ENCODE measurements around the gene VOPP1. TPM values are rescaled to one million over a fixed set of nuclear protein-coding genes. Genes with fewer than 3 reads are reported as not detected.
A peak's percentile ranks its signal among the peaks of the same experiment; 100 is the strongest.

Gene VOPP1
- total RNA-seq, 1 donor from 2014 or later, result 97.9 TPM

- H3K36me3 ChIP-seq (ENCODE audit: control insufficient read depth, insufficient read depth, low read length), result no peaks in the 10 kb centered on the region
- DNase-seq (ENCODE audit: low read depth) (peak; percentile 29), FAIRE-seq (no peak)
- no peak for TF ChIP-seq CTCF (IDR thresholded peaks at IDR 0.05; ENCODE audit: insufficient read depth, low read length, severe bottlenecking)
- no peaks in the 10 kb centered on the region for H3K27me3 ChIP-seq (ENCODE audit: control insufficient read depth, insufficient read depth, low read length)
- H3K4me3 ChIP-seq (ENCODE audit: low read depth, low read length), result no peak overlapping the region
Measured at GRCh38 chr7:55427342-55427741, 145.0 kb downstream of the VOPP1 start.

DNA sequence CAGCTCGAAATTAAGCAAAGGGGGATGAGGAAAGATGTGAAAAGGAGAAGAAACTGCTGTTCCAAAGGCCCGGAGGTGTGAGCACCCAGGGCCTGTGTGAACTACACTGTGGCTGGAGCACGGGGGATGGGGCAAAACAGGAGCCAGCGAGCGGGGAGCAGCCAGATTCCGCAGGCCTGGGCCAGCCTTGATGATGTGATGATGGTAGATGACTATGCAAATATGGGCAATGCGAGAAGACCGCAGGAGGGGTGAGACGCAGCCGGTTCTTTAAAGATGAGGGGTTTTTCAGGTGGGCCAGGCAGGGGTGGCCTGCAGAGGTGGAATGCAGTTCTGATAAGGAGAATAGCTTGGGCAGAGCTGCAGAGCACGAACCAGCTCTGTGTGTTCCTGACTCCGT is 145.6 kb downstream of the VOPP1 start:
- Histone ChIP-seq H3K4me3 (ENCODE audit: low read depth, low read length) (no peak overlapping the region), H3K27me3 (ENCODE audit: control insufficient read depth, insufficient read depth, low read length) (no peaks in the 10 kb centered on the region), H3K36me3 (ENCODE audit: control insufficient read depth, insufficient read depth, low read length) (no peaks in the 10 kb centered on the region)
- DNase-seq (ENCODE audit: low read depth) (peak; percentile 6), FAIRE-seq (no peak)
- no peak for TF ChIP-seq CTCF (IDR thresholded peaks at IDR 0.05; ENCODE audit: insufficient read depth, low read length, severe bottlenecking)

- FAIRE-seq (no peak), DNase-seq (ENCODE audit: low read depth) (no peak)
- no peak for TF ChIP-seq CTCF (IDR thresholded peaks at IDR 0.05; ENCODE audit: insufficient read depth, low read length, severe bottlenecking)
- H3K4me3 ChIP-seq (ENCODE audit: low read depth, low read length), result no peak overlapping the region
- no peaks in the 10 kb centered on the region for H3K36me3 ChIP-seq (ENCODE audit: control insufficient read depth, insufficient read depth, low read length)
- H3K27me3 ChIP-seq (ENCODE audit: control insufficient read depth, insufficient read depth, low read length), result no peaks in the 10 kb centered on the region
Measured at GRCh38 chr7:55425141-55425752, 147.1 kb downstream of the VOPP1 start.

GRCh38 chr7:55423891-55424290 is 148.4 kb downstream of the VOPP1 start:
- no peak for TF ChIP-seq CTCF (IDR thresholded peaks at IDR 0.05; ENCODE audit: insufficient read depth, low read length, severe bottlenecking)
- no peak for DNase-seq (ENCODE audit: low read depth)
- H3K27me3 ChIP-seq (ENCODE audit: control insufficient read depth, insufficient read depth, low read length), result no peaks in the 10 kb centered on the region
- no peak for FAIRE-seq
- no peak overlapping the region for H3K4me3 ChIP-seq (ENCODE audit: low read depth, low read length)
- no peaks in the 10 kb centered on the region for H3K36me3 ChIP-seq (ENCODE audit: control insufficient read depth, insufficient read depth, low read length)

GRCh38 chr7:55423277-55423711 is 149.0 kb downstream of the VOPP1 start:
- DNase-seq (ENCODE audit: low read depth), result peak; percentile 17
- no peak for TF ChIP-seq CTCF (IDR thresholded peaks at IDR 0.05; ENCODE audit: insufficient read depth, low read length, severe bottlenecking)
- Histone ChIP-seq H3K36me3 (ENCODE audit: control insufficient read depth, insufficient read depth, low read length) (no peaks in the 10 kb centered on the region), H3K27me3 (ENCODE audit: control insufficient read depth, insufficient read depth, low read length) (no peaks in the 10 kb centered on the region), H3K4me3 (ENCODE audit: low read depth, low read length) (no peak overlapping the region)
- FAIRE-seq, result no peak

Other genes starting within 250 kb of the VOPP1 start
- gene LANCL2, start 207.2 kb downstream of the VOPP1 start, total RNA-seq, result 11.0 and 14.7 TPM in 2 replicates